Measurements from ENCODE around the gene IRGC.

The IRGC gene

GRCh38 chr19:43691755-43692154 is 24.1 kb upstream of the IRGC start:
- no peak overlapping the region for H3K4me3 ChIP-seq (ENCODE audit: low read depth, low read length)
- DNase-seq (ENCODE audit: low read depth): no peak
- TF ChIP-seq CTCF (conservative IDR thresholded peaks at IDR 0.05; ENCODE audit: low read depth, low read length): no peak

- TF ChIP-seq CTCF (conservative IDR thresholded peaks at IDR 0.05; ENCODE audit: low read depth, low read length): no peak
- DNase-seq (ENCODE audit: low read depth): no peak
- H3K4me3 ChIP-seq (ENCODE audit: low read depth, low read length): no peak overlapping the region
Measured at GRCh38 chr19:43692385-43692784, 23.5 kb upstream of the IRGC start.

- no peak for TF ChIP-seq CTCF (conservative IDR thresholded peaks at IDR 0.05; ENCODE audit: low read depth, low read length)
- no peak for DNase-seq (ENCODE audit: low read depth)
- no peak overlapping the region for H3K4me3 ChIP-seq (ENCODE audit: low read depth, low read length)
Measured at GRCh38 chr19:43692877-43693276, 23.0 kb upstream of the IRGC start.

GRCh38 chr19:43694553-43694952 is 21.3 kb upstream of the IRGC start:
- TF ChIP-seq CTCF (conservative IDR thresholded peaks at IDR 0.05; ENCODE audit: low read depth, low read length): no peak
- no peak for DNase-seq (ENCODE audit: low read depth)
- no peak overlapping the region for H3K4me3 ChIP-seq (ENCODE audit: low read depth, low read length)

- no peak overlapping the region for H3K4me3 ChIP-seq (ENCODE audit: low read depth, low read length)
- no peak for DNase-seq (ENCODE audit: low read depth)
- no peak for TF ChIP-seq CTCF (conservative IDR thresholded peaks at IDR 0.05; ENCODE audit: low read depth, low read length)
Measured at GRCh38 chr19:43695985-43696704, 19.7 kb upstream of the IRGC start.

- H3K4me3 ChIP-seq (ENCODE audit: low read depth, low read length): no peak overlapping the region
- DNase-seq (ENCODE audit: low read depth): no peak
- no peak for TF ChIP-seq CTCF (conservative IDR thresholded peaks at IDR 0.05; ENCODE audit: low read depth, low read length)
Measured at GRCh38 chr19:43697295-43697694, 18.6 kb upstream of the IRGC start.

All from choroid plexus epithelial cell (primary cell).